G401.6 (cell line): Measurements from ENCODE around the gene TMEM63B.
"Not testable (repeated sequence)": the region's sequence is repeated elsewhere in the genome, so short reads cannot be mapped to it uniquely, and the experiment has no call there.

Source experiments
- FAIRE-seq: peaks from 2 replicates; lab custom pipeline; 2012; peaks lifted over from hg19 to GRCh38; lab: Jason Lieb, UNC

TMEM63B gene

DNA sequence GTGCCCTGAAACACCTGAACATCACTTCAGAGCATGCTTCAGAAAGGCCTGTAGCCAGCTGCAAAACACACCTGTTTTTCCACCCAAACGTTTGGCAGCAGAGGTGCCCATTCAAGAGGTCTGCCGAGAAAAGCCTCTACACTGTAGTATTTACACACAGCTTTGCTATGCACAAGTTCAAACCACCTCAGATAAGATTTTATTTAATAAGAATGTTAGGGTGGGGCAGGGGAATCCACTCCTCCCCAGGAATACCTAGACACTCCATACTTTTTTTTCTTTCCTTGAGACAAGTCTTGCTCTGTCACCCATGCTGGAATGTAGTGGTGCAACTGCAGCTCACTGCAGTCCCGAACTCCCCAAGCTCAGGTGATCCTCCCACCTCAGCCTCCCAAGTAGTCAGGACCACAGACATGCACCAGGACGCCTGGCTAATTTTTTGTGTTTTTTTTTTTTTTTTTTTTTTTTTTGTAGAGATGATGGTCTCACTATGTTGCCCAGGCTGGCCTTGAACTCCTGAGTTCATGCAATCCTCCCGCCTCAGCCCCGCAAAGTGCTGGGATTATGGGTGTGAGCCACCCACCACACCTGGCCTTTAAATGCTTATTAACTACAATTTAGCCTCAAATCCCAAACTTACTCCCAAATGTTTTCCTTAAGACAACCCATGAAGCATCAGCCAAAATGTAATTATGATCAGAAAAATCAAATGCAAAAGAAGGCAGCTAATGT, 9.8 kb upstream of the TMEM63B start:
- FAIRE-seq: no peak

DNA sequence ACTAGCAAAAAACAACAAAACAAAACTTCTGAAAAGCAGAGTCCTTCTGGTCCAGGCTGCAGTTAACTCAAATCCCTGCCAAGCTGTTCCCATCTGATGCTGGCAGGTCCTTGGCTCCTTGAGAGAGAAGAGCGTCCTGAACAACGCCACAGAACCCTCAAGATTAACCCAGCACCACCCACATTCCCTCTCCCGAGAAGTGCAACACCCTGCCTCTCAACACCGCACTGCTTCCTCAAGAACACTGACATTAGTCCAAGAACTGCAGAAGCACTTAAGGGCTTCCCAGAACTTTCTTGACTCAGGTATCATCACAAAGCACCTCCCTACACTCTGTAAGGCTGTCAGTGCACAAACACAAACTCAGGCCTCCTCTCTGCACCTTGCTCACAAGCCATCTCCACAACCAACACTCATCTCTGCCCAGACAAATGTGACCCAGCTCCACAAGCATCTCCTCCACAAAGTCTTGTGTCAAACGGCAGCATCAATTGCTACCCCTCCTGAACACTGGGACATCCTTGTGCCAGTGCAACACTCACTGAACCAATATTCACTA, 7.6 kb upstream of the TMEM63B start:
- FAIRE-seq: no peak

DNA sequence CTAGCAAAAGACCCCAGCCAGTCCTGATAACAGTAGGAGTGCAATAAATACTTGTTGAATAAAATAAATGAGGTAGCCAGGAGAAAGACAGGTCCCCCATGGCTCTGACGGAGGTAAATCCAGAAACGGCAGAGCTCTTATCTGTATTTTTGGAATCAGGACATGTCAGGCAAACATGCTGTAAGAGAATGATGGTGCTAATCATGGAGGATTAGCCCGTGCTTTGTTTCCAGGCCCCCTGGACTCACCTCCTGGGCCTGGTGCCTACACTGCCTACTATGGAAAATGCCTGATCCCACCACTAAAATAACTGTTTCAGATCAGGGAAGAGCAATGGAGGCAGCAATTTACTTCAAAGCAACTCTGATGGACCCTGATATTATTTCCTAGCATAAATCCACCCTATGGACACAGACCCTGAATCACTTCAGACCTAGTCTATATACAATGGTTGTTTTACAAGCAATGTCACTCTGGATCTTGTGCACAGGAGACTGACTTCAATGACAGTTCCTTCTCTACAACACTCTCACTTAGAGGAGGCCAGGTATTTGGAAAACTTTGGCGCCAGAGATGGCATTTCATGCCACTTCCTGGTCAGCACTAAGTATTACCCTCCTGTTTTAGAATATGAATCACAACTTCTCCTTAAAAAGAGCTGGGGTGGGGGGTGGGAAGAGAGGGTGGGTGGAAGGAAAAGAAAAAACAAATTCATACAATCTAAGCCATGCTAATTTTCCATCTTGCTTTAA, 6.5 kb upstream of the TMEM63B start:
- FAIRE-seq: no peak

DNA sequence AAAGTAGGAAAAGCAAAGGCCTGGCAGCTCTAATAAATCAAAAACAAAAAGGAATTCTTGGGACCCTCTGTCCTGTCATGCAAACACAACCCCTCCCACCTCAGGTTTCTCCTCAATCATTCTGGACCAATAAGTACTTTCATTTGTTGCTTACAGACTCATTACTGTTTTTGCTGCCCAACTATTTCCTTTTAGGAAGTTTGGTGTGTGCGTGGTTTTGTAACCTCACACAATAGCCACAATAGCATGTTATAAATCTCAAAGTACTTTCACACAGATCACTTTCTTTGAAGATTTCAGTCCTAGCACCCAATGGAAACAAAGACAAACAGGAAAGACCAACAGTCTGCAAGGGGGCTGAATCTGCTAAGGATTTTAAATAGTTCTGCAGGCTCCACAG, 4.6 kb upstream of the TMEM63B start:
- FAIRE-seq: no peak

DNA sequence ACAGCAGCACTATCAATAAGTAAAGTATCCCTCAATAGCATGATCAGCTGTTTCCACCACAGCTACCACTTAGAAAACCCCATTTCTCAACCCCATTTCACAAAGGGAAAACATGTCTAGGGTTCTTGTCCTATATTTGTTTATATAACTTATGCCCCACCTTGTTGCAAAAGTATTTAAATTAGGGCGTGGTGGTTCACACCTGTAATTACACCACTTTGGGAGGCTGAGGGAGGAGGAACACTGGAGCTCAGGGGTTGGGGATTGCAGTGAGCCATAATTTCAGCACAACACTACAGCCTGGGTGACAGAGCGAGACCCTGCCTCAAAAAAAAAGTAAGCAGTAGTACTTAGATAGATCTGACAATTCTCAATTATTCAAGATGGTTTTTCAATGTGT, 3.8 kb upstream of the TMEM63B start:
- no peak for FAIRE-seq

DNA sequence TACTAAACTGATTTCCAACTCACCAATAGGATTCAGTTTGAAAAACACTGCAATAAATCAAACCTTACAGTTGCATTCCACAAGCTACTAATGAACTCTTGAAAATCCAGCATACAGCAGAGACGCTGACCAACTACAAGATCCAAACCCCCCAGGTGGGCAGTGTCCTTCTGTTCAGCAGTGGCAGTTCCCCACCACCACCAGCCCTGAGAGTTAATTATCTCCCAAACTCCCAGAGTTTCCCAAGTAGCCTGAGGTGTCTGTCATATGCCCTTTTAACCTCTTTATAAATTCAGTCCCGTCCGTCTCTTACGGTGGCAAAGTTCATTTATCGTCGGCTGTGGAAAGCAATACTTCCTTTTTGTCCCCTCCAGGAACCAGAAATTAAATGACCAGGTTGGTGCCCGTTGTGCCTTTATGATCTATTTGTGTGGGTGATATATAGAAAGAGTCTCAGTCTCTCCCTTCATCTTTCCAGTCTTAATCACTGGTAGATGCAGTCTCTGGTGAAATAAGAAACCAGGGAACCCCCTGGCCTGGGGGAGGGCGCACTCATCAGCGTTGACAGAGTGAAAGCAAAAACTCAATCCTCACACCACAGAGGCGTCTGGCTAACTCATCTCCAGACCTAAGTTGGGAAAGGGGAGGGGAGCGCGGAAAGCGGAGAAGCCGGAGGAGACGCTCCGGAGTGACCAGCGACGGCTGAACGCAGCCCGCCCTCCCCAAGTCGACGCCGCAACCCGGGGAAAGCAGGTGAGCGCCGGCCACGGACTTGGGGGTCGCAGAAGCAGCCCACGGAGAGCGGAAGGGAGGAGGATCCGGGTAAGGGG, 819 bp upstream of the TMEM63B start:
- no peak for FAIRE-seq

DNA sequence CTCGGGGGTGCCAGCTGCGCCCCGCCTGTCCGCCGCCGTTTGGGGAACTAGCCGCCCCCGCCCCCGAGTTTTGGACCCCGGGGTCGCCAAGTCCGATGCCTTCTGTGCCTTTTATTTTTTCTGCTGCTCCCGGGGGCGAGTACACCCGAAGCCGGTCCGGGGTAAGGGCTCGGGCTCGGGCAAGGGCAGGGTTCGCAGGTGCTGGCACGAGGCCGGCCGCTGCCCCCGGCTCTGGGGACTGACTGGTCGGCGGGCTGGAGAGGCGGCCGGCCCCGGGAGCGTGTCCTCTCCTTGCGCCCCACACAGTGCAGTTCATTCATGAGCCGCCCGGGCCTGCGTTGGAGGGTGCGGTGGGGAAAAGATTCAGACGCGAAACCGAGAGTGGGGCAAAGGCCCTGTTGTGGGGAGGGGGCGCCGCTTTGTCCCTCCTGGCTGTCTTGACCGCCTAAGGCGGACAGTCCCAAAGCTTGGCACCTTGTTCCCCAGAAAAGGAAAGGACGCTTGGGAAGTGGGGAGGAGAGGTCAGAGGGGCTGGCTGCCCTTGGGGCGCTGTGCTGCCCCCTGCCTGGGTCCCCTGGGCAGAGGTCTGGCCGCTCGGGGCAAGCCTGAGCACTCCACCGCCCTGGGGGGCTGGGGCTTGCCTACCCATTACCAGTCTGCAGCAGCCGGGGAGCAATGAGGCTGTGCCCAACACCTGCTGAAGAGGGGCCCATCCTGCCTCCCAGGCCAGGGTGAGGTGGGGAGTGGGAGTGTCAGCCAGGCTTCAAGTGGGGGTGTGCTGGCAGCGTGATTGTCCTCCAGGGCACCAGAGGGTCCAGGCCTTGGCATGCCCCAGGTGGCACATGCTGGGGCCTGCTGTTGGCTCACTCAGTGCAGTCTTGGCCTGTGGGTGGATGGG, 915 bp downstream of the TMEM63B start:
- FAIRE-seq: no peak

DNA sequence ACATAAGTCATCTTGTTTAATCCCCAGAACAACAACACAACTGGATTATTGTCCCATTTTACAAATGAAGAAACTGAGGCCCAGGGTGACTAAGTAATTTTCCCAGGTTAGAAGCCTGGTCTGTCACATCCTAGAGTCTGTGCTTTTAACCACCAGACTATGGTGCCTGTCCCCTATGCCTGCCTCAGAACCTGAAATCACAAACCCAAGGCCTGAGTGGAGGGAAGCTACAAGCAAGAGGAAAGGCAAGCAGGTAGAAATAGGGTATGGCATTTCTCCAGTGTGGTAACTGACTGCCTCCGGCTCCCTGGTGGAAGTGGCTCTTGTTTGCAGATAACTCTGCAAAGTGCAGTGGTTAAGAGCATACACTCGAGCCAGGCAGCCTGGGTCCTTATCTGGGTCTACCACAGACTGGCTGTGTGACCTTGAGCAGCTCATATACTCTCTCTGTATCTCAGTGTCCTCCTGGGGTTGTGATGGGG, 2.5 kb downstream of the TMEM63B start:
- no peak for FAIRE-seq

DNA sequence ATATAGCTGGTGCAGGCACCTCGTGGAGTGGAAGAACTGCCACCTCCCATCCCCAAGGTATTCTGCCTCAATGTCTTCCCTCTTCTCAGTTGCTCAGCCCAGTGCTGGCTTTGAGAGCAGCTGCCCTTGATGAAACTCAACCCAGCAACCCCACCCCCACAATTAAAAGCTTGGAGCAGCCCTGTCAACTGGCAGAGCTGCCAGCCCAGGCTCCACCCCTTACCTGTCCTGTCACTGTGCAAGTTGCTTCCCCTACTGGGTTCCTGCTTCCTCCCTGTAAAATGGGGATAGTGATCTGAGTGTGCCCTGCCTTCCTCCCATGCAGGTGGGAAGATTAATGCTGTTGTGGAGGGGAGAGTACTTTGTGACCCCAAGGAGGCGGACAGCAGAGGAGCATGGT, 4.5 kb downstream of the TMEM63B start:
- no peak for FAIRE-seq

DNA sequence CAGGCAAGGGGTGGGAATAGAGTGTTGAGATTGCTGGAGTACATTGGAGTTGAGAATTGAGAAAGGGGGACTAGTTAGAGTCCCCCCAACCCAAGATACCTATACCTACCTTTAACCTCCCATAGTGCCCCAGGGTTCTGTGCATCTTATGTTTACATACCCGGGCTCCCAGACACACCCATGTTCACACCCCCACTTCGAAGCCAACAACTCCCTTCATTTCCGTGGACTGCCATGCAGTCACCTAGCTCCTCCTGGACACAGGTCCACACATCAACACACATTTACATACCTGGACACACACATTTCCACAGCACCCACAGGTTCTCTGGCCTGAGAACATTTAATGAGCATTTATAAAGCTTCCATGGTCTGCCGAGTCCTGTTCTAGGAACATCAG, 5.1 kb downstream of the TMEM63B start:
- FAIRE-seq: no peak

DNA sequence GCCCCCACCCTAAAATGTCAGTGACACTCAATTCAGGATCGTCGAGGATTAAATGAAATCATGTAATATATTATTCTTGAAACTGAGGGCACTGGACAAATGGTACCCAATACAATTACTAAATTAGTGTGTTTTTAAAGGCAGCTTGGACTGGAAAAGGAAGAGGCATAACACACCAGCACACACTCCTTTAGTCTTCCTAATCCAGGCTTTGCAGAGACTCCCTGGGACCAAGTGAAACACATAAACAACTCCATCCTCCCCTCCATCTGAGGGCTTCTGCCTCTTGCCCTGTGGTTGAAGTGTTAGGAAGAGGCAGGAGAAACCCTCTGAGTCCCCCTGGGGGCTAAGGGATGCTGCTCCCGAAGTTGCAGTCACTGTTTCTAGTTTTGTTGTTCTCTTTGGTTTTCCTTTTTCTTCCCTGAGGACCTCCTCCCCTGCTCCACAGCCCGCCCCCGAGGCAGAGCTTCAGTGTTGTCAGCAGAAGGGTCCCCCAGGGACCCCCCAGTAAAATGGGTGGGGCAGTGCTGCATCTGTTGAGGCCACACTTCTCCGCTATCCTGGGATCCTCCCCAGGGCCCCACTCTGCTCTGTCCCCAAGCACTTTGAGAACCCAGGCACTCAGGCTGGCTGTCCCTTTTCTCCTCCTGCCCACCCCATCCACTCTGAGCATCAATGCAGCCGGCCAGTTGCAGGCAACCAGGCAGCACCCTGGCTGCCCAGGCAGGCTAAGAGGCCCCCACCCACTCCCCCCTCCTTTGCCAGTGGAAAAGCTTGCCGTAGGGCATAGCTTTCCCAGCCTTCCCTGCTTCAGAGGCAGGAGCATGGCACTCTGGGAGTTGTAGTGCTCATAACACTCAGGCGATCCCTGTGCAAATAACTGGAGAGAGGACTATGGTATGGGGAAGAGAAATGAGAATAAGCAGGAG, 5.9 kb downstream of the TMEM63B start:
- FAIRE-seq: peak; percentile 39

DNA sequence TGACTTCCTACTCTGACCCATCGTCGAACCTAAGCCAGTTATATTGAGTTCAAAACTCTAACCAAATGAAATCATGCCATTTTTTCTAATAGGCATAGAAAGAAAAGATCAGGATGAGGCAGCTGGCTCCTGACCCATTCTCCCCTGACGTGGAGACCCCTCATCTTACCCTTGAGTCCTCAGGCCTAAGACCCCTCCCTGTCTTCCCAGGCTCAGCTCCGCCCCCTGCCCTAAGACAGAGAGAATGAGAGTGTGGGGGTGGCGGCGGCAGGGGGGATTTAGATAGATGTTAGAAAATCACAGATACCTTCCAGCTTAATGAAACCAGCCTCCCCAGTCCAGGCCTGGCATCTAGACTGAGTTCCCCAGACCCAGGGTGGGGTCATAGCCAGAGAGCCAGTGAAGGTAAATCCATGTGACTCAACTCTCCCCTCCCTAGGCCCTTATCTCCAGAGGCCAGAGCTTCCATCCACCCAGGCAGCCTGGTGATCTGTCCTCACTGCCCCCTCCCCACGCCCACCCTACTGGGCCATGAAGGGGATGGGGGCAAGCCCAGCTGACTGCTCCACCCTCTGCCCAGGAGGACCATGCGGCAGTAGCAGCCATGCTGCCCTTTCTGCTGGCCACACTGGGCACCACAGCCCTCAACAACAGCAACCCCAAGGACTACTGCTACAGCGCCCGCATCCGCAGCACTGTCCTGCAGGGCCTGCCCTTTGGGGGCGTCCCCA, 6.8 kb downstream of the TMEM63B start:
- no peak for FAIRE-seq

DNA sequence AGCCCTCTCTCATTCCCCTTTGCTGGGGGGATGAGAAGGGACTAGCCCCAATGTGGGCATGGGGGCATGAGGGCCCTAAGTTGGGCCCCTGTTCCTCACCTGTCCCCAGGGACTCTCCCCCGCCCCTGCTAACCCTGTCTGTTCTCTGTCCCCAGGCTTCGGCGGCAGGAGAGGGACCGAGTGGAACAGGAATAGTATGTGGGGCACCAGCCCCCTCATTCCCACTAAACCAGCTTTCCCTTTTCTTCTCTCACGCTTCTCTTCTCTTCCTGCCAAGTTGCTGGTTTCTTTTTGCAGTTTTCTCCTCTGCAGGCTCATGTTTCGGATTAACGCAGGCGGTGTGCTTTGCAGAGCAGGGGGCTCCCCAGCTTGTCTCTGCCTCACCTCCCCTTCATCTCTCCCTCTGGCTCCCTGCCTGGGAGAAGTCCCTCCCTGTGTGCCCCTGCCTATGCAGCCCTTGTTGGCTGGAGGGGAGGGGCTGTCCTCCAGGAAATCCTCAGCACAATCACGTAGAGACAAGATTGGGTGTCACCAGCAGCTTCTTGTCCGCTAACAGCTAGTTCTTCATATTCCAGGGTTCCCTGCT, 7.9 kb downstream of the TMEM63B start:
- FAIRE-seq: no peak

DNA sequence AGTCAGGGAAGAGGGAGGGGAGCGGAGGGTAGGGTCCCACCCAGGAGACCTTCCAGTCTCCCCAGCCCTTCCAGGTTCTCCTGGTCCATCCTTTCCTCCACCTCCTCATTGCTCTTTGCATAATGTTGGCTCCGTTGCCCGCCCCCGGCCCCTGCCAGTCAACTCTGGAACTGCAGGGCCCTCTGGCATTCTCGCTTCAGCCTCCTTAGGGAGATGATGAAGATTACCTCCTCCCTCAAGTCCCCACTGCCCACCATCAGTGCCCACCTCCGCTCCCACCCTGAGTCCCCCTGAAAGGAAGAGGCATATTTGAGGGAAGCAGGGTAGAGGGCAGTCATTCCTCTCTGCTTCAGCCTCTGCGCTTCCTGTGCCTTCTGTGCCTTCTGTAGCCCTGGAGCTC, 8.5 kb downstream of the TMEM63B start:
- FAIRE-seq: no peak

DNA sequence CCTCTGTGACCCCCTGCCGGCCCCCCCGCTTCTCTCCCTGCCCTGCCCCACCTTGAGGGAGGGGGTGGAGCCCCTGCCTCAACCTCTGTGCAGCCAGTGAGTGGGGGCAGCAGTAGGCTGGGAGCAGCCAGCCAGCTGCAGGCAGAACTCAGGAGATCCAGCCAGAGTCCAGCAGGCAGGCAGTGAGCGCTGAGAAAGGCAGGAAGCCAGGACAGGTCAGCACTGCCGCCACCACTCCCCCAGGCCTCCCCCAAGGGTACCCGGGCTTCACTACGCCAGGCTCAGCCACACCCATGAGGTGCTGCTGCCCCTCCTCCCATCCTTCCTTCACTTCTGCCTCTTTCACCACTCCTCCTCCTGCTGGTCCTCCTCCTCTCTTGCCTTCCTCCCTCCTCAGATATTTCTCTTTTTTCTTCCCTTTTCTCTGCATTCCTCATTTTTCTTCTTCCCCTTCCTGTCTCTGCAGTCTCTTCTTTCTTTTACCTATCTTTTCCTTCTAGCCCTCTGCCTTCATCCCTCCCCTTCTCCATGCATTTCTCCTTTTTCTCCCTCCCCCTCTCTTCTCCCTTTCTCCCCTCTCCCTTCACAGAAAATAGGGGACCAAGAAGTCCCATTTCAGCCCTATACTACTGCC, 11.5 kb downstream of the TMEM63B start:
- no peak for FAIRE-seq

DNA sequence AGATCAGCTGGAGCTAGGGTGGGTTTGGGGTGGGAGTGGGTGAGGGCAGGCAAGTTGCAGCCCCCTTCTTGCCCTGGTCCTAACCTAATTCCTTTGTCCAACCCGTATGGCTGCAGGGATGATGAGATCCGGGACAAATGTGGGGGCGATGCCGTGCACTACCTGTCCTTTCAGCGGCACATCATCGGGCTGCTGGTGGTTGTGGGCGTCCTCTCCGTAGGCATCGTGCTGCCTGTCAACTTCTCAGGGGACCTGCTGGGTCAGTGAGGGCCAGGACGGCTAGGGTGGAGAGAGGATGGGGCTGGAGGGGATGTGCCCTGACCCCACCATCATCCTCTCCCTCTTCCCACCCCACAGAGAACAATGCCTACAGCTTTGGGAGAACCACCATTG, 12.0 kb downstream of the TMEM63B start:
- FAIRE-seq: no peak

DNA sequence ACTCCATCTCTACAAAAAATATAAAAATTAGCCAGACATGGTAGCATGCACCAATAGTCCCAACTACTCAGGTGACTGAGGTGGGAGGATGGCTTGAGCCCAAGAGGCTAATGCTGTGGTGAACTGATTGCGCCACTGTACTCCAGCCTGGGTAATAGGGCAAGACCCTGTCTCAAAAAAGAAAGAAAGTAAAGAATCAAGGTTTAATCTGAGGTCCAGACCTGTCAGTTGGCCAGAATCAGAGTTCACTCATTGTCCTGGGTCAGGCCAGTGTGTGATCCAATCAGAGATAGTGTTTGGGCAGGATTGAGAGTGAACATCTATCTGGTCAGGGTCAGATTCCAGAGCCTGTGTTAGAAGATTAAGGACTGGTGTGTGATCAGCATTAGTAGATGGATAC, 15.5 kb downstream of the TMEM63B start:
- no peak for FAIRE-seq

DNA sequence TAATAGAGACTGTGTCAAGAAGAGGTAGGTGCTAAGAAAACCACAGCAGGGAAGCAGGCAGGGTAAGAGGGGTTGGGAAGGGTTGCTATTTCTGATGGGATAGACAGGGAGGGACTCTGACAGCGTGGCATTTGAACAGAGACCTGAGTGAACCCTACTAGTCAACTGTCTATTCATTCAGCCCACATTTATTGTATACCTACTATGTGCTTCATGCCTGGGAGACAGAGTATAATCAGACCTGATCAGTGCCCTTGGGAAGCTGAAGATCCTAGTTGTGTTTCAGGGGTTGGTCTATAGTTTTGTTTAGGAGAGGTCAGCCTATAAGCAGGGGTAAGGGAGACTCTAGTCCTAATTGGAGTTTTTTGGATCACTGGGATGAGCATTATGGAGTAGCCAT, 16.4 kb downstream of the TMEM63B start:
- no peak for FAIRE-seq

DNA sequence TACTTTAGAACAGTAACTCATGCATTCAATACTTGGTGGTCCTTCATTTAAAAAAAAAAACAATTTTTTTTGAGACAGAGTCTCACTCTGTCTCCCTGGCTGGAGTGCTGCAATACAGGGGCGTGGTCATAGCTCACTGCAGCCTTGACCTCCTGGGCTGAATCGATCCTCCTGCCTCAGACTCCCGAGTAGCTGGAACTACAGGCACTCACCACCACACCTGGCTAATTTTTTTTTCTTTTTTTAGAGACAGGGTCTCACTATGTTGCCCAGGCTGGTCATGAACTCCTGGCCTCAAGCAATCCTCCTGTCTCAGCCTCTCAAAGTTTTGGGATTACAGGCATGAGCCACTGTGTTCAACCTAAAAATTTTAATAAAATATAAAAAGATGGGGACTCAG, 17.2 kb downstream of the TMEM63B start:
- not testable (repeated sequence) for FAIRE-seq
